ENCODE data around the gene MAF. TPM values are rescaled to one million over a fixed set of nuclear protein-coding genes. Genes with fewer than 3 reads are reported as not detected.

MAF gene
- total and polyA plus RNA-seq, 7 donors, result 6.0 to 52.3 (median 35.2) TPM

GRCh38 chr16:79628501-79628975 lies 28.0 kb upstream of the MAF start:
- no peaks in the 10 kb centered on the region for H3K4me1 ChIP-seq
- ATAC-seq (no peak), DNase-seq (no peak)
- no peak overlapping the region for H3K4me3 ChIP-seq
- WGBS, 3 donors, result 91 to 92% (median 91%) methylated on average over 5 of the region's 5 CpGs
- H3K36me3 ChIP-seq (ENCODE audit: insufficient read depth in 1 of 2, low read depth in 1 of 2), result no peaks in the 10 kb centered on the region
- H3K9me3 ChIP-seq, result no peaks in the 10 kb centered on the region
- intact Hi-C loops (cut with DNase I), result no loop called here
- peaks cover 0 to 5% (median 2%) of the 10 kb centered on the region in 3 donors for H3K27me3 ChIP-seq (ENCODE audit: insufficient read depth in 3 of 3, low read length in 2 of 3)
- no peak overlapping the region for H3K27ac ChIP-seq
- TF ChIP-seq, protein P1, sequence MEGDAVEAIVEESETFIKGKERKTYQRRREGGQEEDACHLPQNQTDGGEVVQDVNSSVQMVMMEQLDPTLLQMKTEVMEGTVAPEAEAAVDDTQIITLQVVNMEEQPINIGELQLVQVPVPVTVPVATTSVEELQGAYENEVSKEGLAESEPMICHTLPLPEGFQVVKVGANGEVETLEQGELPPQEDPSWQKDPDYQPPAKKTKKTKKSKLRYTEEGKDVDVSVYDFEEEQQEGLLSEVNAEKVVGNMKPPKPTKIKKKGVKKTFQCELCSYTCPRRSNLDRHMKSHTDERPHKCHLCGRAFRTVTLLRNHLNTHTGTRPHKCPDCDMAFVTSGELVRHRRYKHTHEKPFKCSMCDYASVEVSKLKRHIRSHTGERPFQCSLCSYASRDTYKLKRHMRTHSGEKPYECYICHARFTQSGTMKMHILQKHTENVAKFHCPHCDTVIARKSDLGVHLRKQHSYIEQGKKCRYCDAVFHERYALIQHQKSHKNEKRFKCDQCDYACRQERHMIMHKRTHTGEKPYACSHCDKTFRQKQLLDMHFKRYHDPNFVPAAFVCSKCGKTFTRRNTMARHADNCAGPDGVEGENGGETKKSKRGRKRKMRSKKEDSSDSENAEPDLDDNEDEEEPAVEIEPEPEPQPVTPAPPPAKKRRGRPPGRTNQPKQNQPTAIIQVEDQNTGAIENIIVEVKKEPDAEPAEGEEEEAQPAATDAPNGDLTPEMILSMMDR (IDR thresholded peaks at IDR 0.05), result no peak

DNA sequence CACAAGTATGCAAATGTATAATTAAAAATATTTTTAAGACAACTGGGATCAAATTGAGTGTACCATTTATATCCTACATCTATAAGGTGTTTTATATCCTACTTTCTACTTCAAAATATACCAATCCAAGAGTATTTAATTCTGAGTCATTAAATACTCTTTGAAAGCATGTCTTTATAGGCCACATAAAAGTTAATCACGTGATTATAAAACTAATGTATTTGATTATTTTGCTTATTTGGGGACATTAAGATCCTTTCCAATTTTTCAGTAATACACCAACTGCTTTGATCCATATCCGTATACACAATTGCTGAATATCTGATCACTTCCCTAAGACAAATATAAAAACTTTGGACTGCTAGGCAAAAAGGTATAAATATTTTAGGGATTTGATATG lies 26.6 kb upstream of the MAF start:
- no peak overlapping the region for H3K4me3 ChIP-seq
- H3K27ac ChIP-seq, result no peak overlapping the region
- peaks cover 0 to 10% (median 2%) of the 10 kb centered on the region in 3 donors for H3K27me3 ChIP-seq (ENCODE audit: insufficient read depth in 3 of 3, low read length in 2 of 3)
- ATAC-seq, result no peak
- intact Hi-C loops (cut with DNase I), result no loop called here
- 92 to 95% (median 95%) methylated on average over 2 of the region's 2 CpGs for WGBS, 3 donors
- TF ChIP-seq, protein P1 (IDR thresholded peaks at IDR 0.05), result no peak
- no peaks in the 10 kb centered on the region for H3K9me3 ChIP-seq
- no peaks in the 10 kb centered on the region for H3K4me1 ChIP-seq
- no peaks in the 10 kb centered on the region for H3K36me3 ChIP-seq (ENCODE audit: insufficient read depth in 1 of 2, low read depth in 1 of 2)
- no peak for DNase-seq

GRCh38 chr16:79625738-79626137 lies 25.2 kb upstream of the MAF start:
- TF ChIP-seq, protein P1 (IDR thresholded peaks at IDR 0.05), result no peak
- DNase-seq, result no peak
- Histone ChIP-seq H3K9me3 (no peaks in the 10 kb centered on the region), H3K4me3 (no peak overlapping the region), H3K36me3 (ENCODE audit: insufficient read depth in 1 of 2, low read depth in 1 of 2) (no peaks in the 10 kb centered on the region), H3K27ac (no peak overlapping the region), H3K4me1 (no peaks in the 10 kb centered on the region), H3K27me3 (ENCODE audit: insufficient read depth in 3 of 3, low read length in 2 of 3) (peaks cover 0 to 10% (median 2%) of the 10 kb centered on the region in 3 donors)
- intact Hi-C loops (cut with DNase I), result no loop called here
- WGBS, 3 donors, result 93 to 98% (median 95%) methylated on average over 1 of the region's 1 CpG
- no peak for ATAC-seq

DNA sequence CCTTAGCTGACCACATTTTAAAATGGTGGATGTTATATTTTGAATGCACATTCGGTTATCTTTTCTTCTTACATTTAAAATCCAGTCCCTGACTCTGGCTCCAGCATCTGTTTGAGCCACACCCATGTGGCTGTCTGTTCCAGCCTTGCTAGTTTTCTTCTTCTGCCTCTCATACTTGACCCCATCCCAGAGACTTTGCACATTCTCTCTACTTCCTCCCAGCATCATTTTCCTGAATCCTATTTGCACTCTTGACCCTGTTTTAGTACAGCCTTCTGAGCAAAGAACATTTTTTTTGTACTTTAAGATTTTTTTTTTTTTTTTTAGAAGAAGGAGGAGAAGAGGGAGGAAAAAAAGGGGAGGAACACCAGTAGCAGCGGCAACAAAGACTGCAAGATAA lies 23.3 kb upstream of the MAF start:
- Histone ChIP-seq H3K9me3 (no peaks in the 10 kb centered on the region), H3K27ac (no peak overlapping the region), H3K4me3 (no peak overlapping the region), H3K27me3 (ENCODE audit: insufficient read depth in 3 of 3, low read length in 2 of 3) (peaks cover 0 to 10% (median 2%) of the 10 kb centered on the region in 3 donors), H3K36me3 (ENCODE audit: insufficient read depth in 1 of 2, low read depth in 1 of 2) (no peaks in the 10 kb centered on the region), H3K4me1 (no peaks in the 10 kb centered on the region)
- TF ChIP-seq, protein P1 (IDR thresholded peaks at IDR 0.05), result no peak
- 63 to 77% (median 73%) methylated on average over 2 of the region's 2 CpGs for WGBS, 3 donors
- DNase-seq, result no peak
- intact Hi-C loops (cut with DNase I), result no loop called here
- no peak for ATAC-seq

- no peaks in the 10 kb centered on the region for H3K9me3 ChIP-seq
- WGBS, 3 donors, result 35 to 55% (median 44%) methylated on average over 9 of the region's 9 CpGs
- H3K4me1 ChIP-seq, result no peaks in the 10 kb centered on the region
- intact Hi-C loops (cut with DNase I), result no loop called here
- no peak for DNase-seq
- H3K27me3 ChIP-seq (ENCODE audit: insufficient read depth in 3 of 3, low read length in 2 of 3), result peaks cover 0 to 10% (median 2%) of the 10 kb centered on the region in 3 donors
- TF ChIP-seq, protein P1 (IDR thresholded peaks at IDR 0.05), result no peak
- H3K4me3 ChIP-seq, result no peak overlapping the region
- H3K27ac ChIP-seq, result no peak overlapping the region
- no peak for ATAC-seq
- H3K36me3 ChIP-seq (ENCODE audit: insufficient read depth in 1 of 2, low read depth in 1 of 2), result no peaks in the 10 kb centered on the region
Observed at GRCh38 chr16:79623062-79623461, 22.5 kb upstream of the MAF start.

All from psoas muscle (tissue), 8 donors.